Upper lobe of left lung (tissue), 6 donors: ENCODE measurements around the gene PEX26. TPM values are rescaled to one million over a fixed set of nuclear protein-coding genes. Genes with fewer than 3 reads are reported as not detected.
"Not testable (repeated sequence)": the region's sequence is repeated elsewhere in the genome, so short reads cannot be mapped to it uniquely, and the experiment has no call there.

ENCODE experiments used
- ATAC-seq, 2 donors: fragments of 200-7000 bp; cut with Tn5 transposase; one replicate each; pipeline ENCODE4 v1.9.1; 2022; ENCODE audit warnings: mild to moderate bottlenecking in 2 of 2, moderate library complexity in 2 of 2; ENCODE audit not compliant: low FRiP score in 2 of 2
- DNase-seq, 2 donors: peaks; one replicate each; pipeline ENCODE4 v3.0.0-alpha.2; 2019 to 2020
- H3K27ac ChIP-seq, 4 donors: fragments of 200-600 bp; sonication (generic); one replicate each; pipeline ENCODE4 v1.5.1; 2016 to 2019
- H3K27me3 ChIP-seq, 4 donors: fragments of 200-600 bp; sonication (generic); one replicate each; pipeline ENCODE4 v1.5.1; 2017 to 2019
- H3K36me3 ChIP-seq, 4 donors: fragments of 200-600 bp; sonication (generic); one replicate each; pipeline ENCODE4 v1.5.1; 2016 to 2019
- H3K4me1 ChIP-seq, 4 donors: fragments of 200-600 bp; sonication (generic); one replicate each; pipeline ENCODE4 v1.5.1; 2018 to 2019
- H3K4me3 ChIP-seq, 4 donors: fragments of 200-600 bp; sonication (generic); one replicate each; pipeline ENCODE4 v1.5.1; 2017 to 2019; ENCODE audit warnings: mild to moderate bottlenecking in 2 of 4, moderate library complexity in 1 of 4
- H3K9me3 ChIP-seq, 4 donors: fragments of 200-600 bp; sonication (generic); one replicate each; pipeline ENCODE4 v1.5.1; 2018 to 2019
- EP300 ChIP-seq, 4 donors: sonication (generic); formaldehyde crosslinking; IDR thresholded peaks; one replicate each; pipeline ENCODE4 v1.5.1; 2017; ENCODE audit warnings: antibody characterized with exemption in 4 of 4, control low read depth in 2 of 4
- POLR2A ChIP-seq, 4 donors: fragments of 450-650 bp; IDR thresholded peaks; one replicate each; pipeline ENCODE4 v1.5.1; 2016 to 2017; ENCODE audit warnings: antibody characterized with exemption in 4 of 4, mild to moderate bottlenecking in 2 of 4
- POLR2AphosphoS5 ChIP-seq, 2 donors: sonication (generic); formaldehyde crosslinking; IDR thresholded peaks; one replicate each; pipeline ENCODE4 v1.5.1; 2017; ENCODE audit warnings: antibody characterized with exemption in 2 of 2
- WGBS, 2 donors: methylation state at CpG; one replicate each; pipeline ENCODE4 v1.1.5; 2017 to 2018; 5-methylcytosine and 5-hydroxymethylcytosine counted together
- total RNA-seq, 6 donors: library from RNA; depleted of rRNA in 4 of 6; stranded (reverse); fragments of >200 nt in 4 of 6; gene quantifications; one replicate each; pipeline versions ENCODE4 v1.1.0 to v1.2.1, GENCODE V29; 2016 to 2021
- TF ChIP-seq, protein P1 (sequence below), 6 experiments: fragments of 450-650 bp in 4 of 6; fragments of 200-600 bp in 2 of 6; sonication (generic) in 2 of 6; IDR thresholded peaks; one replicate each; pipeline ENCODE4 v1.5.1; 2016 to 2019; ENCODE audit warnings: antibody characterized with exemption in 6 of 6
- donor health status: DM: no; HTN: no; CAD: no; lungs with moderate emphysema.
- donor health status: DM: no; HTN: yes; CAD: no; lungs with severe emphysema.

Gene PEX26
- total RNA-seq, 6 donors from 2014 or later = 17.2 to 42.1 (median 32.9) TPM

DNA sequence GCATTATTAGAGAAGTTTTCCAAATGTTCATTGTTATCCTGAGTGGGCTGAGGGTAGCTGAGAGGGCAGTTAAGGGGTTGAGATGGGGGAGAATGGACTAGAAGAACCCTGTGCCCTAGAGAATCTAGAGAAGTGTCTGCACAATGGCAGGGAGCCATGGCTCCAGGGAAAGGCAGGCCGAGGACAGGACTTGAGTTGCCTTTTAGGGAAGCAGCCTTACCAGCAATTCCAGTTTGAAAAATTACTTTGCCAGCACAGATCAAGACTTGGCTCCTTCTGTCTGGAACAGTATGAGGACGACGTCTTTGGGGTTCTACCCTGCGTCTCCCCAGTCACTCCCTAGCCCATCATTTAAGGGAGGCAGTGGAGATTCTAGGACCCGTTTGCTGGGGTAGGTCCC is 27.7 kb upstream of the PEX26 start:
- no peak for DNase-seq
- ATAC-seq = no peak
- 80 to 81% methylated on average over 5 of the region's 5 CpGs for WGBS, 2 donors
- no peaks in the 10 kb centered on the region for H3K9me3 ChIP-seq
- TF ChIP-seq, protein P1, sequence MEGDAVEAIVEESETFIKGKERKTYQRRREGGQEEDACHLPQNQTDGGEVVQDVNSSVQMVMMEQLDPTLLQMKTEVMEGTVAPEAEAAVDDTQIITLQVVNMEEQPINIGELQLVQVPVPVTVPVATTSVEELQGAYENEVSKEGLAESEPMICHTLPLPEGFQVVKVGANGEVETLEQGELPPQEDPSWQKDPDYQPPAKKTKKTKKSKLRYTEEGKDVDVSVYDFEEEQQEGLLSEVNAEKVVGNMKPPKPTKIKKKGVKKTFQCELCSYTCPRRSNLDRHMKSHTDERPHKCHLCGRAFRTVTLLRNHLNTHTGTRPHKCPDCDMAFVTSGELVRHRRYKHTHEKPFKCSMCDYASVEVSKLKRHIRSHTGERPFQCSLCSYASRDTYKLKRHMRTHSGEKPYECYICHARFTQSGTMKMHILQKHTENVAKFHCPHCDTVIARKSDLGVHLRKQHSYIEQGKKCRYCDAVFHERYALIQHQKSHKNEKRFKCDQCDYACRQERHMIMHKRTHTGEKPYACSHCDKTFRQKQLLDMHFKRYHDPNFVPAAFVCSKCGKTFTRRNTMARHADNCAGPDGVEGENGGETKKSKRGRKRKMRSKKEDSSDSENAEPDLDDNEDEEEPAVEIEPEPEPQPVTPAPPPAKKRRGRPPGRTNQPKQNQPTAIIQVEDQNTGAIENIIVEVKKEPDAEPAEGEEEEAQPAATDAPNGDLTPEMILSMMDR (IDR thresholded peaks at IDR 0.05) = no peak
- TF ChIP-seq POLR2A (IDR thresholded peaks at IDR 0.05) (no peak), EP300 (IDR thresholded peaks at IDR 0.05) (no peak), POLR2AphosphoS5 (IDR thresholded peaks at IDR 0.05) (no peak)
- no peaks in the 10 kb centered on the region for H3K36me3 ChIP-seq
- H3K4me3 ChIP-seq = no peak overlapping the region
- peaks cover 0 to 3% (median 1%) of the 10 kb centered on the region in 4 donors for H3K4me1 ChIP-seq
- no peaks in the 10 kb centered on the region for H3K27me3 ChIP-seq
- no peak overlapping the region for H3K27ac ChIP-seq

DNA sequence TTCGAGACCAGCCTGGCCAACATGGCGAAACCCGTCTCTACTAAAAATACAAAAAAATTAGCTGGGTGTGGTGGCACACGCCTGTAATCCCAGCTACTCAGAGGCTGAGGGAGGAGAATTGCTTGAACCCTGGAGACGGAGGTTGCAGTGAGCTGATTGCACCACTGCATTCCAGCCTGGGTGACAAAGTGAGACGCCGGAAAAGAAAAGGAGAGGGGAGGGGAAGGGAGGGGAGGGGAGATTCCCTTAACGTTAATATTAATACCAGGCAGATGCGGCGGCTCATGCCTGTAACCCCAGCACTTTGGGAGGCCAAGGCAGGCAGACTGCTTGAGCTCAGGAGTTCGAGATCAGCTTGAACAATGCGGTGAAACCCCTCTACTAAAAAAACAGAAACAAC is 26.7 kb upstream of the PEX26 start:
- H3K9me3 ChIP-seq = not testable (repeated sequence)

DNA sequence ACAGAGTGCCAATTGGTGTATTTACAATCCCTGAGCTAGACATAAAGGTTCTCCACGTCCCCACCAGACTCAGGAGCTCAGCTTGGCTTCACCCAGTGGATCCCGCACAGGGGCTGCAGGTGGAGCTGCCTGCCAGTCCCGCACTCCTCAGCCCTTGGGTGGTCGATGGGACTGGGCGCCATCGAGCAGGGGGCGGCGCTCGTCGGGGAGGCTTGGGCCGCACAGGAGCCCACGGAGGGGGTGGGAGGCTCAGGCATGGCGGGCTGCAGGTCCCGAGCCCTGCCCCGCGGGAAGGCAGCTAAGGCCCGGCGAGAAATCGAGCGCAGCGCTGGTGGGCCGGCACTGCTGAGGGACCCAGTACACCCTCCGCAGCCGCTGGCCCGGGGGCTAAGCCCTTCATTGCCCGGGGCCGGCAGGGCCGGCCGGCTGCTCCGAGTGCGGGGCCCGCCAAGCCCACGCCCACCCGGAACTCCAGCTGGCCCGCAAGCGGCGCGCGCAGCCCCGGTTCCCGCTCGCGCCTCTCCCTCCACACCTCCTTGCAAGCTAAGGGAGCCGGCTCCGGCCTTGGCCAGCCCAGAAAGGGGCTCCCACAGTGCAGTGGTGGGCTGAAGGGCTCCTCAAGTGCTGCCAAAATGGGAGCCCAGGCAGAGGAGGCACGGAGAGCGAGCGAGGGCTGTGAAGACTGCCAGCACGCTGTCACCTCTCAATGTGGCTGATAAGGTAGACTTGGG is 24.4 kb upstream of the PEX26 start:
- not testable (repeated sequence) for H3K27ac ChIP-seq, H3K27me3 ChIP-seq, H3K36me3 ChIP-seq, ATAC-seq, H3K4me3 ChIP-seq, H3K9me3 ChIP-seq
- peaks cover 13 to 15% (median 13%) of the 10 kb centered on the region in 4 donors for H3K4me1 ChIP-seq
- peak in 1 of 2 donors; percentile 75 for DNase-seq
- WGBS, 2 donors = 96 to 100% methylated on average over 1 to 25 of the region's 49 CpGs

More for the DNA sequence above, 26.7 kb upstream of the PEX26 start:
- 79 to 80% methylated on average over 12 of the region's 12 CpGs for WGBS, 2 donors
- not testable (repeated sequence) for H3K4me3 ChIP-seq, H3K27ac ChIP-seq, ATAC-seq, H3K4me1 ChIP-seq, DNase-seq, H3K36me3 ChIP-seq, H3K27me3 ChIP-seq

DNA sequence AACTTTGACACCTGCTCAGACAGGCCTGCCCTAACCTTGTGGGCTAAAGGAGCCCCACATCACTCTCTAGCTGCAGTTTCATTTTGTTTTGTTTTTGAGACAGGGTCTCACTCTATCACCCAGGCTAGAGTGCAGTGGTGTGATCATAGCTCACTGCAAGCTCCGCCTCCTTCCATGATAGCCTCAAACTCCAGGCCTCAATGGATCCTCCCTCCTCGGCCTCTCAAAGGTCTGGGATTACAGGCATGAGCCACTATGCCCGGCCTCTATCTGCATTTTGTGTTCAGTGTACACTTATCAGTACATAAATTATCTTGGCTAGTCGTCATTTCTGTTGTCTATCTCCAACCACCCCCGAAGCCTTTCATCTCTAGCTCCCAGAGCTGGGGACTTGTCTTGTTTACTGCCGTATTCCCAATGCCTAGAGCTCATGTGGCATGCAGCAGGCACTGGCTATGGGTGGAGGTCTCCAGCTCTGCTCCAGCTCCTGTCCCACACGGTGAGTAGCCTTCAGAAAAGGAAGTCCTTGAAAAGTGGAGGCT is 22.1 kb upstream of the PEX26 start:
- no peaks in the 10 kb centered on the region for H3K27me3 ChIP-seq
- no peak for ATAC-seq
- no peak overlapping the region for H3K4me3 ChIP-seq
- peak overlapping the region; percentile 64 to 81 (median 73) for H3K27ac ChIP-seq
- H3K36me3 ChIP-seq = no peaks in the 10 kb centered on the region
- WGBS, 2 donors = 86 to 87% methylated on average over 7 of the region's 7 CpGs
- H3K4me1 ChIP-seq = peaks cover 13 to 15% (median 13%) of the 10 kb centered on the region in 4 donors
- TF ChIP-seq, protein P1 (IDR thresholded peaks at IDR 0.05) = no peak
- no peak for TF ChIP-seq POLR2A (IDR thresholded peaks at IDR 0.05)
- no peak for TF ChIP-seq POLR2AphosphoS5 (IDR thresholded peaks at IDR 0.05)
- TF ChIP-seq EP300 (IDR thresholded peaks at IDR 0.05) = no peak
- no peak for DNase-seq
- no peaks in the 10 kb centered on the region for H3K9me3 ChIP-seq

DNA sequence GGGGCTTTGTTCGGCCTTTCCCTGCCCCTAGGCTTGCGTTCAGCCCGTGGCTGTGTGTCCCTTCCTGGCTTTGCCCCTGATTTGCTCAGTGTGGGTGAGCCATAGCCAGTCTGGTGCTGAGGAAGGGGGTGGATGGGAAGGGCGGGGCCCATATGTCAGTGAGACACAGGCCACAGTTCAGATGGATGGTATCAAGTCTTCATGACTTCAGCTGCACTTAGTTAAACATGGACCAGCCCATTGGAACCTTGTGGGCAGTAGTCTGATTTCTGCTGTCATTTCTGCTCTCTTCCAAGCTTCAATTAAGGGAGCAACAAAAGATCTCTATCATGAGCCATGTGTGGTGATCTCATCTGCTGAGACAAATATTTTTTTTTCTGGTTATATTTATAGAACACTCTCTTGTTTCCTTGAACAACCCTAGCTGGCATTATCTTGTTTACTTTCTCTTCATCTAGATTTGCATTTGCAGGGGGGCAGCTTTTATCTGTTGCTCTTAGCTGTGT is 21.6 kb upstream of the PEX26 start:
- Histone ChIP-seq H3K27ac (peak overlapping the region; percentile 64 to 81 (median 73)), H3K9me3 (no peaks in the 10 kb centered on the region), H3K36me3 (no peaks in the 10 kb centered on the region), H3K27me3 (no peaks in the 10 kb centered on the region), H3K4me3 (no peak overlapping the region), H3K4me1 (peaks cover 13 to 15% (median 13%) of the 10 kb centered on the region in 4 donors)
- 78 to 80% methylated on average over 1 to 4 of the region's 4 CpGs for WGBS, 2 donors
- no peak for DNase-seq
- TF ChIP-seq POLR2A (IDR thresholded peaks at IDR 0.05) = no peak
- TF ChIP-seq, protein P1 (IDR thresholded peaks at IDR 0.05) = no peak
- TF ChIP-seq POLR2AphosphoS5 (IDR thresholded peaks at IDR 0.05) = peak in 1 of 2 donors; percentile 15
- ATAC-seq = peak; percentile 64 to 80
